Testis (tissue), 3 donors: Measurements from ENCODE around the gene MAN2B1. TPM values are rescaled to one million over a fixed set of nuclear protein-coding genes. Genes with fewer than 3 reads are reported as not detected.

Experiments
- DNase-seq: peaks from one replicate; pipeline ENCODE4 v3.0.0-alpha.2; 2019
- H3K27ac ChIP-seq, 2 donors: fragments of 200-600 bp; sonication (generic); one replicate each; pipeline ENCODE4 v1.5.1; 2019
- H3K27me3 ChIP-seq: fragments of 200-600 bp; sonication (generic); one replicate; pipeline ENCODE4 v1.5.1; 2019
- H3K36me3 ChIP-seq: fragments of 200-600 bp; sonication (generic); one replicate; pipeline ENCODE4 v1.5.1; 2017; ENCODE audit warnings: low read depth; ENCODE audit errors: missing control alignments
- H3K4me1 ChIP-seq: fragments of 200-600 bp; sonication (generic); one replicate; pipeline ENCODE4 v1.5.1; 2019
- H3K4me3 ChIP-seq, 2 donors: fragments of 200-600 bp; sonication (generic); one replicate each; pipeline ENCODE4 v1.5.1; 2017 to 2019
- H3K9me3 ChIP-seq: fragments of 200-600 bp; sonication (generic); one replicate; pipeline ENCODE4 v1.5.1; 2017
- POLR2A ChIP-seq: fragments of 450-650 bp; IDR thresholded peaks from one replicate; pipeline ENCODE4 v1.6.1; 2017; ENCODE audit warnings: antibody characterized with exemption, mild to moderate bottlenecking, moderate library complexity
- WGBS, 2 donors: methylation state at CpG; one replicate each; pipeline ENCODE4 v1.1.5; 2018; 5-methylcytosine and 5-hydroxymethylcytosine counted together
- intact Hi-C: fragments of 100-400 bp; cut with DNase I; formaldehyde crosslinking; loops from one replicate; pipeline ENCODE4 v1.15.1; 2023; ENCODE audit warnings: low total_unique reads
- polyA plus RNA-seq: library from polyadenylated mRNA; stranded (reverse); fragments of 350-450 nt; fragmentation: Illumina TruSeq; extraction: RNeasy Lipid Tissue Mini Kit (QIAGEN cat#74804); gene quantifications from one replicate; pipeline ENCODE4 v1.2.3, GENCODE V29; 2014; ENCODE audit warnings: low read depth, low replicate concordance; ENCODE audit not compliant: insufficient read depth
- total RNA-seq, 2 donors: library from RNA; depleted of rRNA; stranded (reverse); fragments of >200 nt; gene quantifications; one replicate each; pipeline ENCODE4 v1.2.3, GENCODE V29; 2016
- TF ChIP-seq, protein P1 (sequence below), 3 experiments: fragments of 450-650 bp in 2 of 3; fragments of 200-600 bp in 1 of 3; sonication (generic) in 1 of 3; IDR thresholded peaks; one replicate each; pipeline ENCODE4 v1.5.1; 2016 to 2019; ENCODE audit warnings: antibody characterized with exemption in 3 of 3, mild to moderate bottlenecking in 2 of 3, moderate library complexity in 1 of 3

The MAN2B1 gene
- total and polyA plus RNA-seq, 3 donors from 2014 or later, result 29.7 to 45.7 (median 30.6) TPM

DNA sequence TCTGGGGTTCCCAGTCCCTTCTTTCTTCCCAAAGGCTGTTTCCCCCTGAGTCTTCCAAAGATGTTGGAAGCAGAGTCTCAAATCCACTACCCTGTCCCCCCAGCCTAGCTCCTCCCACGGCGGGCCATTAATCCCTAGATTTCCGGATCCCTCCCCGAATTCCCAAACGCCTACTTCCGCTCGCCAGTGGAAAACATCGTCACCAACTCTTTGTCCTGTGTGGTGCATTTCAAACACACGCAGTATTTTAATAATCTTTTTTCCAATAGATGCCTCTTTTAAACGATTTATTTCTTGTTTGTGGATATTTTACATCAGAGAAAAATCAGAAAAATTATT, 55.2 kb downstream of the MAN2B1 start:
- Histone ChIP-seq H3K27ac (peak overlapping the region; percentile 96 to 99), H3K4me1 (peaks cover 13% of the 10 kb centered on the region), H3K27me3 (no peaks in the 10 kb centered on the region), H3K4me3 (peak overlapping the region; percentile 99), H3K36me3 (no peaks in the 10 kb centered on the region), H3K9me3 (no peaks in the 10 kb centered on the region)
- 0 to 1% methylated on average over 10 of the region's 10 CpGs for WGBS, 2 donors
- intact Hi-C loops, result no loop called here
- peak; percentile 83 for DNase-seq
- TF ChIP-seq, protein P1, sequence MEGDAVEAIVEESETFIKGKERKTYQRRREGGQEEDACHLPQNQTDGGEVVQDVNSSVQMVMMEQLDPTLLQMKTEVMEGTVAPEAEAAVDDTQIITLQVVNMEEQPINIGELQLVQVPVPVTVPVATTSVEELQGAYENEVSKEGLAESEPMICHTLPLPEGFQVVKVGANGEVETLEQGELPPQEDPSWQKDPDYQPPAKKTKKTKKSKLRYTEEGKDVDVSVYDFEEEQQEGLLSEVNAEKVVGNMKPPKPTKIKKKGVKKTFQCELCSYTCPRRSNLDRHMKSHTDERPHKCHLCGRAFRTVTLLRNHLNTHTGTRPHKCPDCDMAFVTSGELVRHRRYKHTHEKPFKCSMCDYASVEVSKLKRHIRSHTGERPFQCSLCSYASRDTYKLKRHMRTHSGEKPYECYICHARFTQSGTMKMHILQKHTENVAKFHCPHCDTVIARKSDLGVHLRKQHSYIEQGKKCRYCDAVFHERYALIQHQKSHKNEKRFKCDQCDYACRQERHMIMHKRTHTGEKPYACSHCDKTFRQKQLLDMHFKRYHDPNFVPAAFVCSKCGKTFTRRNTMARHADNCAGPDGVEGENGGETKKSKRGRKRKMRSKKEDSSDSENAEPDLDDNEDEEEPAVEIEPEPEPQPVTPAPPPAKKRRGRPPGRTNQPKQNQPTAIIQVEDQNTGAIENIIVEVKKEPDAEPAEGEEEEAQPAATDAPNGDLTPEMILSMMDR (IDR thresholded peaks at IDR 0.05), result no peak

DNA sequence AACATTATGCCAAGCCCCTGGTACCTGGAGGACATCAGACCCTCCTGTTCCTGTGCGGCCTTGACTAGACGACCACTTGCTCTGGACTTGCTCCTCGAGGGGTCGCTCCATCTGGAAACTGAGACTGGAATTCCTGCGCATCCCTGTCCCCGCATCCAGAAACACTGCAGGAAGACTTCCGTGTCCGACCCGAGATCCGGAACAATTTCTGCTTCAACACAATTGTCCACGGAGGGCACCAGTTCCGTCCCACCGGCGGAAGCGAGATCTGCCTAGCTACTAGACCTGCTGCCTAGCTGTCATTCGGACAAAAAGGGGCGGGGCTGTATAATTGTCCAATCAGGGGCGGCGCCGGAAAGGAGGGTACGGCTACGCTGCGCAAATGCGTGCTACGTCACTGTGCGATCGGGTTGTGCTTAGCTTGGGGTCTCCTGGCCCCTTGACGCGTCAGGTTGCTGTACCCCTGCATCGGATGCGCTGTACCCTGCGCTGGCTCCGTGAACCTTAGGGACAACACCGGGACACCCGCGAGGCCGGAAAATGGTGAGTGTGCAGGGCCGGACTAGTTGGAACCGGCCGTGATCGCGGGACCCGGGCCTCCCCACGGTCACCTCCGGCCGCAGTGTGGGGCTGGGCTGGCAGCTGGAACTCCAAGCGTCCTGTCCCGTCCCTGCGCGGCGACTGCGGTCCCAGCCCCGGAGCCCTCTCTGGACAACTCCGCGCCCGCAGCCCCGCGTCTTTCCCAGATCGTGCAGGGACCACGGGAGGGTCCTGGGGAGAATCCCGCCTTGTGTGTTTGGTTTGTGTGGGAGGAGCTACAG, 55.8 kb downstream of the MAN2B1 start, which contains the start of the genes ZNF490 and ZNF791:
Gene ZNF490, minus strand, starts transcription at position 274 of the 821 bp plus-strand sequence. Its CDS starts 133 bp downstream, at position 141.
Gene ZNF791, plus strand, starts transcription at position 381 of the 821 bp plus-strand sequence. Its CDS starts 160 bp downstream, at position 541.
- Histone ChIP-seq H3K27ac (peak within 1 kb of the TSS; percentile 96 to 99), H3K36me3 (no peaks in the 10 kb centered on the region), H3K9me3 (no peaks in the 10 kb centered on the region), H3K4me1 (peaks cover 13% of the 10 kb centered on the region), H3K27me3 (no peaks in the 10 kb centered on the region), H3K4me3 (peak within 1 kb of the TSS; percentile 99)
- DNase-seq, result peak; percentile 100
- TF ChIP-seq, protein P1 (IDR thresholded peaks at IDR 0.05), result no peak
- TF ChIP-seq POLR2A, result peak; percentile 81
- intact Hi-C loops, result no loop called here
- WGBS, 2 donors, result 0% methylated on average over 26 to 47 of the region's 61 CpGs

DNA sequence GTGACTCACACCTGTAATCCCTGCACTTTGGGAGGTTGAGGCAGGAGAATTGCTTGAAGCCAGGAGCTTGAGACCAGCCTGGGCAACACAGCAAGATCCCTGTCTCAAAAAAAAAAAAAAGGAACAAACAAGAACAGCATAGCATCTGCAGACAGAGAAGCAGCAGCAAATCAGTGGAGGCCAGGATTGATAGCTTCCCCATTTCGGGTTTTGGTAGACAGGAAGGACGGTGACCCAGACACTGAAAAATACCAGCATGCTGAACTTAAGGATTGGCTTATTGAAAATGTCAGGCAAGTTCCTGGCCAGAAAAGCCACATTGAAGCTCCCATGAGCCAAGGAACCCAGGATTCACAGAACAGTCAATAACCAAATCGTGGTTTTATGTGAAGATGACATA, 58.9 kb downstream of the MAN2B1 start:
- H3K36me3 ChIP-seq, result no peaks in the 10 kb centered on the region
- H3K27me3 ChIP-seq, result no peaks in the 10 kb centered on the region
- no peak for TF ChIP-seq POLR2A
- no peaks in the 10 kb centered on the region for H3K9me3 ChIP-seq
- no peak overlapping the region for H3K27ac ChIP-seq
- intact Hi-C loops, result loop anchor here (2.0 kb wide), 1 partner anchor 51 kb away; no protein-coding TSS in a partner anchor
- peaks cover 13% of the 10 kb centered on the region for H3K4me1 ChIP-seq
- no peak overlapping the region for H3K4me3 ChIP-seq
- DNase-seq, result no peak
- 85 to 89% methylated on average over 3 of the region's 3 CpGs for WGBS, 2 donors

DNA sequence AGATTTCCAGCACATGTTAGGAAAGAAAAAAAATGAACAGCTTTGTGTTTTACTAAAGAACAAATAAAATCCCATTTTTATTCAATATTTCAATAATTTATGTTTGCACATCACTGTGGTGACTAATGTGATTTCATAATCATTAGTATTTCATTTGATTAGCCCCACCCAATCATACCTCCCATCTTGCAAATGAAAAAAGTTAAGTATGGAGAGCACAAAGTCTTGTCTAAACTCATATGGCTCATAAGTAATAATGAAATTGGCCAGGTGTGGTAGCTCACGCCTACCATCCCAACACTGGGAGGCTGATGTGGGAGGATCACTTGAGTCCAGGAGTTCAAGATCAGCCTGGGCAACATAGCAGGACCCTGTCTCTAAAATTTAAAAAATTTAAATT, 59.7 kb downstream of the MAN2B1 start:
- no peak overlapping the region for H3K4me3 ChIP-seq
- intact Hi-C loops, result no loop called here
- H3K27ac ChIP-seq, result no peak overlapping the region
- TF ChIP-seq POLR2A, result no peak
- TF ChIP-seq, protein P1 (IDR thresholded peaks at IDR 0.05), result no peak
- no peaks in the 10 kb centered on the region for H3K36me3 ChIP-seq
- 95 to 96% methylated on average over 1 of the region's 1 CpG for WGBS, 2 donors
- H3K27me3 ChIP-seq, result no peaks in the 10 kb centered on the region
- H3K4me1 ChIP-seq, result peaks cover 10% of the 10 kb centered on the region
- H3K9me3 ChIP-seq, result no peaks in the 10 kb centered on the region
- DNase-seq, result no peak

DNA sequence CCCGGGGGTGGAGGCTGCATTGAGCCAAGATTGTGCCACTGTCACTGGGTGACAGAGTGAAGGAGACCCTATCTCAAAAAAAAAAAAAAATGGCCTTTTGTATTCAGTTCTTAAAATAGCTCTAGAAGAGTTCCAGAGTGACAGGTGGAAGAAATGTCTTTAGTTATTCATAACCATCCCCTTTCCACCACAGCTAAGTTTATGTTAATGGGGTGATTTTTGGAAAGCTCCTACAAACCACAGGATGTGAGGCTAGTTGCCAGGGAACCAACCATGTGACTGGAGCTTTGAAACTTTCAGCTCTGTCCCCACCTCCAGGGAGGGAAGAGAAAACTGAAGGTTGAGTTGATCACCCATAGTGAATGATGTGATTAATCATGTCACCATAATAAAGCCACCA, 62.8 kb downstream of the MAN2B1 start:
- Histone ChIP-seq H3K4me3 (no peak overlapping the region), H3K4me1 (no peaks in the 10 kb centered on the region)
- DNase-seq, result no peak

More for the DNA sequence above, 62.8 kb downstream of the MAN2B1 start:
- TF ChIP-seq, protein P1 (IDR thresholded peaks at IDR 0.05), result no peak
- TF ChIP-seq POLR2A, result no peak
- H3K27me3 ChIP-seq, result no peaks in the 10 kb centered on the region
- intact Hi-C loops, result no loop called here
- H3K27ac ChIP-seq, result no peak overlapping the region
- H3K36me3 ChIP-seq, result no peaks in the 10 kb centered on the region
- 80 to 93% methylated on average over 1 of the region's 1 CpG for WGBS, 2 donors
- no peaks in the 10 kb centered on the region for H3K9me3 ChIP-seq
